MCF 10A (cell line): Measurements from ENCODE around the gene SP2. TPM values are rescaled to one million over a fixed set of nuclear protein-coding genes. Genes with fewer than 3 reads are reported as not detected.

Source experiments
- BruUV-seq: library from RNA; stranded (reverse); fragments of 400-500 nt; replicated peaks from 2 replicates; lab custom pipeline; 2021; lab: Mats Ljungman, UMichigan
- CTCF ChIA-PET: fragments of 300-600 bp; sonication (Branson Sonifier 250); formaldehyde crosslinking; extraction: SDS; loops from one replicate; lab custom pipeline; 2021; ENCODE audit warnings: antibody characterized with exemption, inconsistent platforms; lab: Yijun Ruan, JAX
- POLR2A ChIA-PET: fragments of 300-600, 350-650 bp; sonication (Branson Sonifier 250); formaldehyde crosslinking; extraction: SDS; loops from one replicate; lab custom pipeline; 2020; ENCODE audit warnings: antibody characterized with exemption, inconsistent platforms; lab: Yijun Ruan, JAX
- DNase-seq: peaks from one replicate; pipeline ENCODE4 v3.0.0-alpha.2; 2018; ENCODE audit not compliant: unreplicated experiment
- H3K27ac Mint-ChIP-seq: one replicate; pipeline ENCODE4 v1.8.0; 2022; ENCODE audit warnings: mild to moderate bottlenecking, low read depth, mixed read lengths; ENCODE audit not compliant: unreplicated experiment
- H3K27me3 Mint-ChIP-seq: one replicate; pipeline ENCODE4 v1.8.0; 2022; ENCODE audit warnings: mixed read lengths; ENCODE audit not compliant: insufficient read depth, unreplicated experiment
- H3K36me3 Mint-ChIP-seq: one replicate; pipeline ENCODE4 v1.8.0; 2022; ENCODE audit warnings: mild to moderate bottlenecking, moderate library complexity, mixed read lengths; ENCODE audit not compliant: insufficient read depth, unreplicated experiment
- H3K4me1 Mint-ChIP-seq: one replicate; pipeline ENCODE4 v1.8.0; 2022; ENCODE audit warnings: mixed read lengths; ENCODE audit not compliant: insufficient read depth, unreplicated experiment
- H3K4me3 Mint-ChIP-seq: one replicate; pipeline ENCODE4 v1.8.0; 2022; ENCODE audit warnings: mild to moderate bottlenecking, moderate library complexity, mixed read lengths; ENCODE audit not compliant: unreplicated experiment
- H3K9me3 Mint-ChIP-seq: one replicate; pipeline ENCODE4 v1.8.0; 2022; ENCODE audit warnings: mixed read lengths; ENCODE audit not compliant: unreplicated experiment
- CTCF ChIP-seq: fragments of 200-600 bp; IDR thresholded peaks from one replicate; pipeline ENCODE4 v1.8.0; 2022; ENCODE audit warnings: antibody characterized with exemption, mild to moderate bottlenecking; ENCODE audit not compliant: unreplicated experiment
- intact Hi-C: fragments of 100-400 bp; cut with micrococcal nuclease; formaldehyde crosslinking; loops from 2 replicates; pipeline ENCODE4 v1.14.1; 2022
- total RNA-seq: library from RNA; stranded (reverse); gene quantifications from 2 replicates; pipeline ENCODE4 v1.2.3, GENCODE V29; 2022

SP2 gene
- total RNA-seq, 1 experiment from 2014 or later = 15.1 TPM

- Mint-ChIP-seq H3K4me1 (peaks cover 6% of the 10 kb centered on the region), H3K4me3 (no peak overlapping the region), H3K27ac (no peak overlapping the region), H3K9me3 (no peaks in the 10 kb centered on the region), H3K27me3 (no peaks in the 10 kb centered on the region), H3K36me3 (peaks cover 48% of the 10 kb centered on the region)
- no TSS peak for BruUV-seq
- POLR2A ChIA-PET = interaction anchor here (1.1 kb wide), 1 partner anchor 32 kb away, joined by 3 read pairs; the partner anchor contains the start of gene SP2
- intact Hi-C loops = no loop called here
- DNase-seq = no peak
- CTCF ChIA-PET = no interaction called here
- TF ChIP-seq CTCF = no peak
Observed at GRCh38 chr17:47927821-47928400, 31.9 kb downstream of the SP2 start.

- BruUV-seq = TSS peak; percentile 53
- no peak overlapping the region for H3K4me3 Mint-ChIP-seq
- H3K36me3 Mint-ChIP-seq = peaks cover 43% of the 10 kb centered on the region
- intact Hi-C loops = no loop called here
- peaks cover 6% of the 10 kb centered on the region for H3K4me1 Mint-ChIP-seq
- ChIA-PET POLR2A (interaction anchor here (1.1 to 1.4 kb wide), 2 partner anchors 20 to 33 kb away, joined by 3 to 4 read pairs; partner anchors contain the start of gene SP2), CTCF (interaction anchor here (1.6 kb wide), 1 partner anchor 18 kb away, joined by 7 read pairs; no protein-coding TSS in a partner anchor)
- no peak for DNase-seq
- TF ChIP-seq CTCF = no peak
- H3K9me3 Mint-ChIP-seq = no peaks in the 10 kb centered on the region
- no peaks in the 10 kb centered on the region for H3K27me3 Mint-ChIP-seq
- no peak overlapping the region for H3K27ac Mint-ChIP-seq
Observed at GRCh38 chr17:47928415-47928814, 32.4 kb downstream of the SP2 start.

- no TSS peak for BruUV-seq
- H3K9me3 Mint-ChIP-seq = no peaks in the 10 kb centered on the region
- ChIA-PET POLR2A (interaction anchor here (1.1 to 2.0 kb wide), 3 partner anchors 12 to 34 kb away, joined by 3 to 11 read pairs (median 4); partner anchors contain the start of genes PNPO and SP2), CTCF (interaction anchor here (1.2 to 1.6 kb wide), 4 partner anchors 8 to 19 kb away, joined by 3 to 7 read pairs (median 4); no protein-coding TSS in a partner anchor)
- H3K36me3 Mint-ChIP-seq = peaks cover 33% of the 10 kb centered on the region
- peaks cover 6% of the 10 kb centered on the region for H3K4me1 Mint-ChIP-seq
- DNase-seq = no peak
- no peak overlapping the region for H3K4me3 Mint-ChIP-seq
- H3K27me3 Mint-ChIP-seq = no peaks in the 10 kb centered on the region
- H3K27ac Mint-ChIP-seq = no peak overlapping the region
- intact Hi-C loops = no loop called here
- TF ChIP-seq CTCF = no peak
Observed at GRCh38 chr17:47929218-47930000, 33.4 kb downstream of the SP2 start.

GRCh38 chr17:47931848-47932247, 35.8 kb downstream of the SP2 start:
- no peaks in the 10 kb centered on the region for H3K27me3 Mint-ChIP-seq
- no TSS peak for BruUV-seq

More at GRCh38 chr17:47931848-47932247, 35.8 kb downstream of the SP2 start:
- TF ChIP-seq CTCF = no peak
- ChIA-PET CTCF (interaction anchor here (0.6 to 0.9 kb wide), 3 partner anchors 39 to 209 kb away, joined by 3 to 6 read pairs (median 3); partner anchors contain the start of gene CDK5RAP3), POLR2A (interaction anchor here (0.7 to 1.4 kb wide), 2 partner anchors 9 to 31 kb away, joined by 3 to 5 read pairs; partner anchors contain the start of gene PNPO)
- no peak overlapping the region for H3K27ac Mint-ChIP-seq
- H3K4me3 Mint-ChIP-seq = no peak overlapping the region
- intact Hi-C loops = no loop called here
- H3K36me3 Mint-ChIP-seq = peaks cover 20% of the 10 kb centered on the region
- H3K9me3 Mint-ChIP-seq = no peaks in the 10 kb centered on the region
- no peak for DNase-seq
- peaks cover 19% of the 10 kb centered on the region for H3K4me1 Mint-ChIP-seq
